ENCODE measurements around the gene KLF15.

The KLF15 gene

GRCh38 chr3:126319701-126320295 lies 37.4 kb downstream of the KLF15 start:
- DNase-seq = no peak

DNA sequence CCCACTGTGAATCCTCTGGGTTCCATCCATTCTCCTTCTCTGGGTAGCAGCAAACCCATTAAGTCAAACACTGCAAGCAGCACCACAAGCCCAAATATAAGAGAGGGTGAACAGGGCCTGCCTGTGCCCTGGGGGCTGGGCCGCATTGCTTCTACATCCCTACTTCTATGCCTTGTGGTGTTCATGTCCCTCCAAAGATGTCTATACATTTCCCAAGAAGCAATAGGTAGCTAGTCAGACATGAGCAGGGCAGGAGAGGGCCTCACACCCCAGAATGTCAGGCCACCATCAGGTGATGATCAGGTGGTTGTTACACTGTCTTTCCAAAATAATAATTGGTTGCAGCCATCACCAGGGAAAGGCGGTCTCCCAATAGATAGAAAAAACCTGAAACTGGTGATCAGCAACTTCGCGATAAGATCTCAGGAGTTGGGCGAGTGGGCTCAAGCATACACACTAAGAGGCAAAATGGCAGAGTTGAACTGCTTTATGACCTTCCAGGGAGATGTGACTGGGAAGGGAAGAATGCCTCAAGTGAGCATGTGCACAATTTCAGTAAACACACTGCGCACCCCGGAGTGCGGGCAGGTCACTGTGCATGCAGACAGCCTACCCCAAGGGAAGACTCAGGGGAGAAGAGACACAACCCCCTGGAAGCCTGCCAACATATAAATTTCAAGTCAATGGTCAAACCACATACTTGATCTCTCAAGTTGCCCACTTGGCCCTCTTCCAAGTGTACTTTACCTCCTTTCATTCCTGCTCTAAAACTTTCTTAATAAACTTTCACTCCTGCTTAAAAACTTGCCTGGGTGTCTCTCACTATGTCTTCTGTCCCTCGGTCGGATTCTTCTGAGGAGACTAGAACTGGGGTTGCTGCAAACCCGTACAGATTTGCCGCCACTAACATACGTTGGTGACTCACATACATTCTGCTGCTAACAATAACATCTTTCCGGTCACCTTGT lies 39.9 kb downstream of the KLF15 start:
- DNase-seq = no peak

DNA sequence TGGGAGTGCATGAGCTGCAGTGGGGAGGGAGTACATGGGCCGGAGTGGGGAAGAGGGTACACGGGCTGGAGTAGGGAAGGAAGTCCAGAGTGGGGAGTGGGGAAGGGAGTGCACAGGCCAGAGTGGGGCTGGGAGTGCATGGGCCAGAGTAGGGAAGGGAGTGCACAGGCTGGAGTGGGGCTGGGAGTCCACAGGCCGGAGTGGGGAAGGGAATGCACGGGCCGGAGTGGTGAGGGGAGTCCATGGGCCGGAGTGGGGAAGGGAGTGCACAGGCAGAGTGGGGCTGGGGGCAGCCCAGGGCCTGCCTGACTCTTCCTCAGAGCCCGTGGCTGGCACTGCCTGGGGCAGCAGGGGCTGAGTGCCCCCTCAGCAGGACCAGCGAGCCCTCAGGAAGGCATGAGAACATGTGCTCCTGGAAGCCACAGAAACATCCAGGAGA lies 40.7 kb downstream of the KLF15 start:
- DNase-seq = no peak

- DNase-seq = no peak
Measured at GRCh38 chr3:126316031-126316461, 41.2 kb downstream of the KLF15 start.

DNA sequence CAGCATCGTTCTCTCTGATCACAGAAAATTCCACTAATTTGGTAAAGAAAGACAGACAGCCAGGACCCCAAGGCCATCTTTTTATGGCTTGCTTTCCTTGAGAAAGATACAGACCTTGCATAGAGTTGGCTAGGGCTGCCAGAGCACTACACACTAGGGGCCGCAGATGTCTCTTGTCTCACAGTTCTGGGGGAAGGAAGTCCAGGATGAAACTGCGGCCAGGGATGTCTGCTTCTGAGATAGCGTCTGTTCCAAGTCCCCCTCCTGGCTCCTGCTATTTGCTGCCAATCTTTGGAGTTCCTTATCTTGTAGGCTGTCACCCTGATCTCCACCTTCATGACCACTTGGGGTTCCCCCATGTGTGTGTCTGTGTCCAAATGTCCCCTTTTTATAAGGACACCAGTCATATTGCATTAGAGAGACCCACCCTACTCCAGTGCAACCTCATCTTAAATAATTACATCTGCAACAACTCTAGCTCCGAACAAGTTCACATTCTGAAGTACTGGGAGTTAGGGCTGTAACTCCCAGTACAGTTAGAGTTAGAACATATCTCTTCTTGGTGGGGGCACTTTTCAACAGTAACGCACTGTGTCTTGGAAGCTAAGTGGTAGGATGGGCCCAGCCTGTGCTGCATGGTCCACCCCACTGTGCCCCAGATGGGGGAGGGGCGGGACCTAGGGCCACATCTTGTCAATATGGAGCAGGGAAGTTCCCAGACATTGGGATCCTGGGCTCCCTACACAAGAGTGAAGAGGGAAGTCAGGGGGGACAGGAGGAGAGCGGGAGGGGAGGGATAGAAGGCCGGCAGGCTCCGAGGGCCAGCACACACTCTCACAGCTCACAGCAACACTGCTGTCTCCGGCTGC lies 42.2 kb downstream of the KLF15 start:
- no peak for DNase-seq

GRCh38 chr3:126314305-126314789 lies 42.9 kb downstream of the KLF15 start:
- no peak for DNase-seq

- DNase-seq = no peak
Measured at GRCh38 chr3:126313580-126314304, 43.5 kb downstream of the KLF15 start.

- no peak for DNase-seq
Measured at GRCh38 chr3:126313166-126313565, 44.0 kb downstream of the KLF15 start.

DNA sequence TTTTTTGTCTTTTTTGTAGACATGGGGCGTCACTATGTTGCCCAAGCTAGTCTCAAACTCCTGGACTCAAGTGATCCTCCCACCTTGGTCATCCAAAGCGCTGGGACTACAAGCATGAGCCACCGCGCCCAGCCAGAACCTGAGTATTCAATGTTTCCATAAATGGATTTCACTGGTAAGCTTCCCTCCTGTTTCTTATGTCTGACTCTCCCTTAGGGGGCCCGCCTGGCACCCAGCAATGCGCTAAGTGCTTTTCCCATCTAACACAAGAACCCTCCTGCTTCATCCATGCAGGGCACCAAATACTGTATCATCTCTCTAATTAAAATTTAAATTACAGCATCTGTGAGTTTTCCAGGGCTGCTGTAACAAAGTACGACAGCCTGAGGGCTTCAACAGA lies 44.9 kb downstream of the KLF15 start:
- DNase-seq = no peak

DNA sequence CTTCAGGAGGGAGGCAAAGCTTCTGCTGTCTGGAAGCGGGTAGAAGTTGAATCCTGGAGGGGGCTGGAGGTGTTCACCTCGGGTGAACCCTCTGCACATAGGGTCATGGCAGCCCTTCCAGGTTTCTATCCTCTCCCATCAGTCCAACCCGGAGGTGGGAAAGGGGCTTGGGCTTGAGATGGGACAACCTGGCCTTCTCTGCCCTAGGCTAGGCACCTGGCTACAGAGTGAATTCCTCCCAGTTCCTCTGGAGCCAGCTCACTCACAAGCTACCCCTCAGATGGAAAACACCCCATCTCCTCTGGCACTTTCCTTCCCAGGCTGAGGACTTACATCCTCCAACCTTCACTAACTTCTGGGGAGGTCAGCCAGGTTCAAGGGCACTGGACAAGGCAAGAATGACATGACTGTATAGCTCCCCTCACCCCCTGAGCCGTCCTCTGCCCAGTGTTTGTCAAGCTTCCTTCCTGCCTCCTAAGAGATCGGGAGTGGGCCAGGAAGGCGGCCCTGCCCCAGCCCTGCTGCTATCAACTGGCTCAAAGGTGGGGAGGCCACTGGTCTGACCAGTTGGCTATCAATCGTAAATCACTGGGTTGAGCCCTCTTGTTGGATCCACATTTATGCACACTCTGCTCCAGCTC lies 45.8 kb downstream of the KLF15 start:
- DNase-seq = no peak

DNA sequence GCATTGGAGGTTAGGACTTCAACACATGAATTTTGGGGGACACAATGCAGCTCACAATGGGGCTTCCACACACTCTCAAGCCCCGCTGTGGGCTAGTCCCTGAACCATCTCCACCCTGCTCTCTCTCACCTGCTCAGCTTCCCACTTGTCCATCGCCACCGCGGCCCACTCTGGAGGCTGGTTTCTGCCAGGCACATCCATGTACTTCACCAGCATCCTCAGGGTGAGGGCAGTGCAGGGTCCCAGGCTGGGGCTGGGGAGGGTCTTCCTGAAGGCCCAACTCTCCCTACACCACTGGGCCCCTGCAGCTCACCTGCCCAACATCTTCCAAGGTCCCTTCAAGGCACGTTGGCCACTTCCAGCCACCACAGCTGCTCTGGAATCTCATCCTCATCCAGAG lies 46.4 kb downstream of the KLF15 start:
- no peak for DNase-seq

DNA sequence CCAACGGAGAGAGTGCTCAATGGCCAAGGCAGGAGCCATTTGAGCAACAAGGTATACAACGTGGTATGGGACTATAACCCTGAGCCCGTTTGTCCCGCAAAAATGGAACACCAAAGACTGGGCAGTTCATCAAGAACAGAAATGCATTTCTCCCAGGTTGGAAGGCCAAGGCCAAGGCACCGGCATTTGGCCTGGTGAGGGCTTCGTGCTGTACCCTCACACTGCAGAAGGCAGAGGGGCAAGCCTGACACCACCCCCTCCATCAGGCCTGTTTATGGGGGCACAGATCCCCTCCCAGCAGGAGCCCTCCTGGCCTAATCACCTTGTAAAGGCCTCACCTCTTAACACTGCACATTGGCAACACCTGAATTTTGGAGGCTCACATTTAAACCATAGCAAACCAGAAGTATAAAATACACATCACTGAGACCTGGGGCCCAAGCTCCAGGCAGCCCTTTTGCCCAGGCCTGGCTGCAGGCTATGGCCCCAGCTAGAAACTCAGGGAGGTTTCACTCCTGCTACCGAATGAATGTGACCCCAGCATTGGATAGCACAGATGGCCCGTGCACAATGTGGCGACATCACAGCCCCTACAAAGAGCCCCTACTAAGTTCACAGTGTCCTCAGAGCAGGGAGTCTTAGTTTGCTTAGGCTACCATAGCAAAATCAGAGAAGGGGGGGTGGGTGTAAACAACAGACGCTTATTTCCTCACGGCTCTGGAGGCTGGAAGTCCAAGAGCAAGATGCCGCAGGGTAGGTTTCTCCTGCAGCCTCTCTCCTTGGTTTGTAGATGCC lies 47.1 kb downstream of the KLF15 start:
- no peak for DNase-seq

DNA sequence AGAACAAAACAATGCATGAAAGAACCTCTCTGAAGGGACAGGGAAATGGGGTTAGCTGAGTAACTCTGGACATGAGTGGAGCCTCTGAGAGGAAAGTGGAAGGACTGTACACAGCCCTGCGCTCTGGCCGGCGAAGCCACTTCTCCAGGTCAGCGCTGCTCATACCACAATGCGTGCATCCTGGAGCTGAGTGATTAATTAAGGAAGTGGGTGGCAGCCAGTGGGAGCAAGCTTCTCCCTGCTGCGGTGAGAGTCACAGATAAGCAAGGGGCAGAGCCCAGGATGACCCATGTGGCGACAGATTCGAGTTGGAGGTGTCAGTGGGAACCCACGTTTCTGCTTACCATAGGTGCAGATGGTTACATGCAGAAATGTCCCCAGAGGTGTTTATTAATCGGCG lies 48.0 kb downstream of the KLF15 start:
- DNase-seq = peak; percentile 68

DNA sequence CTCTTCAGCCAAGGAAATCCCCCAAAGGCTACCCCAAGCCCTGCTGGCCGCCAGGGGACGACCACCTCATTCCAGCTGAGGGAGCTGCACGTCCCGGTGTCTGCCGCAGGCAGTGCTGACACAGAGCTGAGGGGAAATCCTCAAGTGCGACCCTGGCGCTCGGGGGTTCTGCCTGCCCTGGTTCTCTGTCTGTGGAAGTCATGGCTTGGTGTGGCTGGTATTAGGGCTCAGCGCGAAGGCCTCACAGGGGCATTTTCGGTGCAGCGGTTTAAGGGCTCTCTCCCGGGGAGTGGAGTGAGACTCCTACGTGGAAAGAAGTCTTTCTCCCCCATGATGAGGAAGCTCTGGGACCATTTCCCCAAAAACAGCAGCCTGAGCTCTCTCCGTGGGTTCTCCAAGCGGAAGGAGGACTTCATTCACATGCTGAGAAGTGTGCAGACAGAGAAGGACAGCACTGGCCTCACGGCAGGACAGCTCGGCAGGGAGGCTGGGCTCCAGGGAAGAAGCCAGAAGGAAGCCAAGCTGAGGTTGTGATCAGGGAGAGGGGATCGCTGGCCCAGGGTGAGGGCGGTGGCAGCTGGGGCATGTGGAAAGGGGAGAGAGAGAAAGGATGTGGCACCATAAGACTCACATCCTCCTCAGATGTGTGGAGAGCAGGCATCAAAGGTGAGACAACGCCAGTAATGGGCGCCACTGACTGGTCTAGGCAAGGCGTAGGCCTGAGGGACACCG lies 48.6 kb downstream of the KLF15 start:
- DNase-seq = no peak

DNA sequence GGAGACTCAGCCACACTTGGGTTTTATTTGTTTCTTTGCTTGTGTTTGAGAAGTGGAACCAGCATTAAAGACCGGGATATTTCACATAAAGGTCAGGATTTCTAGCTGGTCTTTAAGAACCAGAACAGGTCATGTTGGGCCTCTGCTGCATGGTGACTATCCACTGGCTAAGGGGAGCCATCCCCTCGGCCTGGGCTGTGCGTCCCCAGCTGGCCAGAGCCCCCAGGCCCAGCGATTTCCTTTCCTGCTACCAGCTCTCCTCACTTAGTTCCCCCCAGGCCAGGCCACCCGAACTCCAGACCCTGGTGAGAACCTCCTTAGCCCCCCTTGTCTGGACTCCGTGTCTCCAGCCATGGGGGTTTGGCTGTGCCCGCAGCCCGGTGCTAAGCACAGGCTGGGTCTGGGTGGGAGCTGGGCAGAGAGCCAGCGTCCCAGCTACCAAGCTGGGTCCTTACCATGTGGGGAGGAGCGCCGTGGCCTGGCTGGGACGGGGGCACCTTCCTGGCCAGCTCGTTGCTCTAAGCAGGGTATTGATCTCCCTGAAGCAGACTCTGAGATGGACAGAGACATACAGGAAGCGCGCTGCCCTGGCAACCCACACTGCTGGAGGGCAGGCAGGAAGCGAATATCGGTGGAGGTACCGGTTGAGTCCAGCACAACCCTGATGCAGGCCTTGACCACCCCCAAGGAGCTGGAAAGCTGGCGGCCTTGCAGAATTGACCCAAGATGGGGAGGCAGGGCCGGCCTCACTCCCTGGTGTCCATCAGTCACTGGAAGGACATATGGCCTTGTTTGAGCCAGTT lies 49.4 kb downstream of the KLF15 start:
- DNase-seq = no peak

DNA sequence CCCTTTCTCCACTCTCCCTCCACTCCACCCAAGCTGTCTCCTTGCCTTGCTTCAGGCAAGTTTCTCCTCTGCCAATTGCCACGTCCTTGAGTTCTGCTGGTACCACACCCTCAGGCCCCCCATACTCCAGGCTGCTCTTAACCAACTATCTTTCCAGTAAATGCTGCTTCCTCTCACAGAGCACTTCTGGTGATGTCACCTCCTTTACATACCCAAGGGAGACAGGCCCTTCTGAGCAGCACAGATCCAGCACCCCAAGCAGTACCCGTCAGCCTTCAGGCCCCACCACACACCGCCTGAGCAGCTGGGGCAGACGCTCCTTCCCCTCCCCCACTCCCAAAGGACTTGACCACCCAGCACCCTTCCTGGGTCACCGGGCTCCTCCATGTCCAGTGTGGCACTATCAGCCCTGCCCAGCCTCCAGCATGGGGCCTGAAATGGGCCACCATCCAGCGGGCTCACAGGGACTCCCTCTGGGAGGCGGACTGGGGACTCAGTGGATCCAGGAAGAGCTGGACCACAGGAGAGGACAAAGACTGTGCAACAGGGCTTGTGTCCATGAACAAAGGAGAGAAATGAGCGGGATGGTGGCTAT lies 50.2 kb downstream of the KLF15 start:
- DNase-seq = no peak

DNA sequence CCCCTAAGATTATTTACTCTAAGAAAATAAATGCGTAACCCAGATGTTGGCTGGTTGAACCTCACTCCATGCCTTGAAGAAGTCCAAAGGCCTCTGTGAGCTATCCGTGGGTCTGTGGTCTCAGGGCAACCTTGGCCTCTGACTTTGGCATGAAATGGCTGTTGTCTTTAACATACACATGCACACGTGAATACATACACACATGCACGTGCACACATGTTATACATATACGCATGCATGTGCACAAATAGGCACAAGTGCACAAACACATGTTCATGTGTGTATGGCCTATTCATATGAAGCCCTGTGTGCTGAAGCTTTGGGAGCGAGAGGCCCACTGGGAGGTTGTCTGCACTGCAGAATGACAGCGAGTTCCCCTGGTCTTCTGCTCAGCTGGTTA lies 50.8 kb downstream of the KLF15 start:
- DNase-seq = no peak

- no peak for DNase-seq
Measured at GRCh38 chr3:126305427-126305826, 51.8 kb downstream of the KLF15 start.

DNA sequence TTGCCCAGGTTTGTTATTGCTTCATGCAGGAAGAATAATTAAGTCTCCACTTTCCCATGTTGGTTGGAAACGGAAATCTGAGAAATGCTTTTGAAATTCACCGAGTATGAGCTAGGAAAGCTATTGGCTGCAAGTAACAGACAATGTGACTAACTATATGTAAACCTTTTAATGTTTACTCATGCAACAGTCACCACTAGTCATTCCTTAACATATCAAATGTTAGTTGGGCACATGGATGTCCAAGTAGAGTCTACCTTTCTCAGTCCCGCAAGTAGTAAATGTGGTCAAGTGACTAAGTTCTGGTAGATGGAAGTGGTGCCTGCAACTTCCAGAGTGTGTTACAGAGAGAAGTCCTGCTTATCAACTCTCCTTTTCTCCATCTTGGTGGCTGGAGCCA lies 52.5 kb downstream of the KLF15 start:
- DNase-seq = no peak

Data from hematopoietic multipotent progenitor cell treated with erythropoietin and hydrocortisone succinate and interleukin-3 and kit ligand, for 6 days (in vitro differentiated cells).